ENCODE results near the gene DARS2. TPM values are rescaled to one million over a fixed set of nuclear protein-coding genes. Genes with fewer than 3 reads are reported as not detected.

Gene DARS2
- total RNA-seq, 1 experiment from 2014 or later = 27.8 TPM

- no peak for DNase-seq (ENCODE audit: low spot score)
Measured at GRCh38 chr1:173886746-173887611, 62.5 kb downstream of the DARS2 start.

- no peak for DNase-seq (ENCODE audit: low spot score)
Measured at GRCh38 chr1:173887627-173888026, 63.2 kb downstream of the DARS2 start.

DNA sequence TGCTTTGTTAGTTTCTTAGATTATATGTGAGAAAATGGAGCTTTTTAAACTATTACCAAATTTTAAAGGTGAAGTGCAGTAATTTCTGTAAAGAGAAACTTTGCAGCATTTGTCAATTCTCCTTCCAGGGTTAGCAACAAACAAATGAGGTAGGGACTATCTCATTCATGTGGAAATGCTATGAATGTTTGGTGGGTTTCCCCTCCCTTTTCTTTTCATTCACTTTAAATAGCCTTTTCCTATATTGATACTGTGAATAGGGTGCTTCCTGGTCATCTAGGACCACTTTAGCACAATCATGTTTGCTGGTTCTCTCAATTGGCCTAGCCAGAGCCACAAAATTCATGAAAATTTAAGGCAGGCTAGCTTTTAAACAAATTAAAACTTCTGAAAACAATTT lies 64.3 kb downstream of the DARS2 start:
- no peak for DNase-seq (ENCODE audit: low spot score)

GRCh38 chr1:173889885-173890284 lies 65.4 kb downstream of the DARS2 start:
- no peak for DNase-seq (ENCODE audit: low spot score)

DNA sequence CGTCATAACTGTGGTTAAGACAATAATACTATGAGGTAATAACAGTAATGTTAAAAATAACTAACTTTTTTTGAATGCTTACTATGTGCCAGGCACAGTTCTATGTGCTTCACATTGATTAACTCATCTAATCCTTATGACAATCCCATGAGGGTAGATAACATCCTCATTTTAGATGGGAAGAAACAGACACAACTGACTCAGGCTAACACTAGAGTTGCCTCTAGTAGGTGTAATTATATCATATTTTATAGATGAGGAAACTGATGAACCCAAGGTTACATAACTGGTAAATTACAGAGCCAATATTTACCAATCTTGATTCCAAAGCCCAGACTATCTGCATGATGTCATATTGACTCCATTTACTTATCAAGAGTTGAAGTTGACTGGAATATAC lies 69.1 kb downstream of the DARS2 start:
- DNase-seq (ENCODE audit: low spot score) = no peak

- no peak for DNase-seq (ENCODE audit: low spot score)
Measured at GRCh38 chr1:173894189-173894588, 69.7 kb downstream of the DARS2 start.

DNA sequence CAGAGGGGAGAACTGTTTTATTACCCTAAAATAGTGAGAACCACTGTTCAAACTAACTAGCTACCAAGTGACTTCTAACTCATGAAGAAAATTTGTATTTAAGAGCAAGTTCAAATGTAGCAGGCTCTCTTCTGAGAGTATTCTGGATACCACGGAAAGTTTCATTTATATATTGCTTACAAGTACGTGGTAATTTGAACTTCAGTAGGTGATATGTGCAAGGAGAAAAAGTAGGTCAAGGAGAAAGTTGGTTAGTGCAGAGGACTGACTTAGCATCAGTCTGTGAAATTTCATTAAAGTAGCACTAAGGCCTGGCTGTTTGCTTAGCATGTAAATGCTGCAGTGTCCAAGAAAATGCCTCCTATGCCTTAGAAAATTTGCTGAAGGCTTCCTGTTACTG lies 76.0 kb downstream of the DARS2 start:
- DNase-seq (ENCODE audit: low spot score) = no peak

- no peak for DNase-seq (ENCODE audit: low spot score)
Measured at GRCh38 chr1:173900992-173901391, 76.5 kb downstream of the DARS2 start.

GRCh38 chr1:173903827-173904531 lies 79.5 kb downstream of the DARS2 start:
- no peak for DNase-seq (ENCODE audit: low spot score)

Other genes starting within 250 kb of the DARS2 start
- not detected in 2 replicates for gene SLC9C2, start 221.6 kb upstream of the DARS2 start, total RNA-seq (2014; rRNA removed; shearing (Covaris generic))
- gene TEX50, start 189.3 kb upstream of the DARS2 start, total RNA-seq (2014; rRNA removed; shearing (Covaris generic)) = not detected in 2 replicates
- 0.08 TPM in 1 of 2 replicates, not detected in the other for gene ANKRD45, start 154.8 kb upstream of the DARS2 start, total RNA-seq (2014; rRNA removed; shearing (Covaris generic))
- 10.6 and 15.1 TPM in 2 replicates for gene KLHL20, start 109.7 kb upstream of the DARS2 start, total RNA-seq (2014; rRNA removed; shearing (Covaris generic))
- 25.0 and 27.6 TPM in 2 replicates for gene CENPL, start 210 bp downstream of the DARS2 start, total RNA-seq (2014; rRNA removed; shearing (Covaris generic))
- gene GAS5, start 43.3 kb downstream of the DARS2 start, total RNA-seq (2014; rRNA removed; shearing (Covaris generic)) = 335 and 341 TPM in 2 replicates
- gene ZBTB37, start 43.7 kb downstream of the DARS2 start, total RNA-seq (2014; rRNA removed; shearing (Covaris generic)) = 2.0 and 2.3 TPM in 2 replicates
- not detected in 2 replicates for gene SERPINC1, start 92.7 kb downstream of the DARS2 start, total RNA-seq (2014; rRNA removed; shearing (Covaris generic))
- gene RC3H1, start 197.7 kb downstream of the DARS2 start, total RNA-seq (2014; rRNA removed; shearing (Covaris generic)) = 8.8 and 9.5 TPM in 2 replicates